ENCODE measurements around the gene PRUNE2. TPM values are rescaled to one million over a fixed set of nuclear protein-coding genes. Genes with fewer than 3 reads are reported as not detected.

PRUNE2 gene
- total and polyA plus RNA-seq, 2 of the 13 experiments (the other 11 are each of a cell fraction or from before 2014, with no cell fraction given) = 0.02 TPM; not detected in 1

DNA sequence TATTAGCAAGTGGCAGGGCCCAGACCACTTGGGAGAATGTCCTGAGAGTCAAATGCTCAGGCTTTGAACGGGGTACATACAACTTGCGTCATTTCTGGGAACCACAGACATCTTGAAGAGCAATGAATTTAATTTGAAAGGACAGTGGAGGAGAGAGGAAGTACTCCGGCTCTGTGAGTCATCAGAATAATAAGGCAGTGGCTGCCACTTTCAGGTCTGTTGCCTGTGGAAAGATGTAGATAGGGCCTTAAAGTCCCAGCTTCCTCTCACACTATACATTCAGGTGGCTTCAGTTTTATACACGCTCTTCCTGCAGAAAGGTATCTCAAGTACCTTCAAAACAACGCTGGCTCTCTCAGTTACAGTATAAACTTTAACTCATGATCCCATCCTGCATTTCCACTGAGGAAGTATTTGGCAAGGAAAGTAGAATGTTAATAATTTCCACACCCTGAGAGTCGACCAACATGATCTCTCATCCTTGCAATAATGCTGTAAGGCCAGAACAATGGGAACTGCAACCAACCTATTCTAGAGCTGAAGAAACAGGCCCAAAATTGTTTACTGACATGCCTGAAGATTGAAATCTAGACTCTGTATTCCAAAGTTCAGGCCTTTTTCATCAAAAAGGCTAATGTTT lies 6.8 kb upstream of the PRUNE2 start (continued):
- TF ChIP-seq, protein P1, sequence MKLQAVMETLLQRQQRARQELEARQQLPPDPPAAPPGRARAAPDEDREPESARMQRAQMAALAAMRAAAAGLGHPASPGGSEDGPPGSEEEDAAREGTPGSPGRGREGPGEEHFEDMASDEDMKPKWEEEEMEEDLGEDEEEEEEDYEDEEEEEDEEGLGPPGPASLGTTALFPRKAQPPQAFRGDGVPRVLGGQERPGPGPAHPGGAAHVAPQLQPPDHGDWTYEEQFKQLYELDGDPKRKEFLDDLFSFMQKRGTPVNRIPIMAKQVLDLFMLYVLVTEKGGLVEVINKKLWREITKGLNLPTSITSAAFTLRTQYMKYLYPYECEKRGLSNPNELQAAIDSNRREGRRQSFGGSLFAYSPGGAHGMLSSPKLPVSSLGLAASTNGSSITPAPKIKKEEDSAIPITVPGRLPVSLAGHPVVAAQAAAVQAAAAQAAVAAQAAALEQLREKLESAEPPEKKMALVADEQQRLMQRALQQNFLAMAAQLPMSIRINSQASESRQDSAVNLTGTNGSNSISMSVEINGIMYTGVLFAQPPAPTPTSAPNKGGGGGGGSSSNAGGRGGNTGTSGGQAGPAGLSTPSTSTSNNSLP (IDR thresholded peaks at IDR 0.05; ENCODE audit: low read depth, low read length) = no peak
- no peak for TF ChIP-seq ZNF3 (CRISPR knock-in tag; IDR thresholded peaks at IDR 0.05)
- TF ChIP-seq NPAS2 (CRISPR knock-in tag; IDR thresholded peaks at IDR 0.05; ENCODE audit: borderline replicate concordance) = no peak
- TF ChIP-seq PRMT3 (CRISPR knock-in tag; IDR thresholded peaks at IDR 0.05; ENCODE audit: borderline replicate concordance, low read depth) = no peak
- TF ChIP-seq ZNF251 (CRISPR knock-in tag; IDR thresholded peaks at IDR 0.05) = no peak
- TF ChIP-seq, protein P2, sequence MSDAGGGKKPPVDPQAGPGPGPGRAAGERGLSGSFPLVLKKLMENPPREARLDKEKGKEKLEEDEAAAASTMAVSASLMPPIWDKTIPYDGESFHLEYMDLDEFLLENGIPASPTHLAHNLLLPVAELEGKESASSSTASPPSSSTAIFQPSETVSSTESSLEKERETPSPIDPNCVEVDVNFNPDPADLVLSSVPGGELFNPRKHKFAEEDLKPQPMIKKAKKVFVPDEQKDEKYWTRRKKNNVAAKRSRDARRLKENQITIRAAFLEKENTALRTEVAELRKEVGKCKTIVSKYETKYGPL (CRISPR knock-in tag; IDR thresholded peaks at IDR 0.05) = no peak

- Histone ChIP-seq H3K4me2 (ENCODE audit: low read depth, low read length) (no peak overlapping the region), H3K4me1 (ENCODE audit: insufficient read depth, low read length) (no peaks in the 10 kb centered on the region), H2AFZ (ENCODE audit: low read length) (no peak overlapping the region), H4K20me1 (ENCODE audit: insufficient read depth, low read length) (no peaks in the 10 kb centered on the region), H3K36me3 (replicated peaks in 1 of 2; ENCODE audit: control insufficient read depth in 1 of 2, insufficient read depth in 2 of 2, low read length in 2 of 2) (no peaks in the 10 kb centered on the region), H3K9ac (ENCODE audit: insufficient read depth, low read depth, low read length) (no peak overlapping the region), H3K79me2 (ENCODE audit: insufficient read depth, low read length) (no peaks in the 10 kb centered on the region), H3K4me3 (replicated peaks in 1 of 3; ENCODE audit: insufficient read depth in 1 of 3, low read depth in 2 of 3, low read length in 3 of 3) (no peak overlapping the region), H3K27me3 (ENCODE audit: control insufficient read depth in 1 of 2, insufficient read depth in 2 of 2, low read length in 2 of 2) (peaks cover 0 to 6% of the 10 kb centered on the region in 2 experiments; a peak in 1 of 5 replicates), H3K27ac (ENCODE audit: extremely low read length, insufficient read depth, low read length) (no peak overlapping the region), H3K9me3 (ENCODE audit: low read length) (no peaks in the 10 kb centered on the region)
- intact Hi-C loops (cut with micrococcal nuclease; ENCODE audit: unreplicated experiment) (no loop called here), in situ Hi-C loops (cut with HindIII; ENCODE audit: extremely low pct_ligation_motif_present, low pct_unique_long_range_greater_than_20kb) (no loop called here)
- TF ChIP-seq ZBTB3 (CRISPR knock-in tag; IDR thresholded peaks at IDR 0.05; ENCODE audit: borderline replicate concordance, low read depth) (no peak), MEIS1 (CRISPR knock-in tag; IDR thresholded peaks at IDR 0.05; ENCODE audit: borderline replicate concordance) (no peak), PAF1 (CRISPR knock-in tag; IDR thresholded peaks at IDR 0.05) (no peak), RBM22 (optimal IDR thresholded peaks at IDR 0.05; ENCODE audit: low read length) (no peak), ZNF234 (CRISPR knock-in tag; conservative IDR thresholded peaks at IDR 0.05) (no peak)
- TF ChIP-seq, protein P3, sequence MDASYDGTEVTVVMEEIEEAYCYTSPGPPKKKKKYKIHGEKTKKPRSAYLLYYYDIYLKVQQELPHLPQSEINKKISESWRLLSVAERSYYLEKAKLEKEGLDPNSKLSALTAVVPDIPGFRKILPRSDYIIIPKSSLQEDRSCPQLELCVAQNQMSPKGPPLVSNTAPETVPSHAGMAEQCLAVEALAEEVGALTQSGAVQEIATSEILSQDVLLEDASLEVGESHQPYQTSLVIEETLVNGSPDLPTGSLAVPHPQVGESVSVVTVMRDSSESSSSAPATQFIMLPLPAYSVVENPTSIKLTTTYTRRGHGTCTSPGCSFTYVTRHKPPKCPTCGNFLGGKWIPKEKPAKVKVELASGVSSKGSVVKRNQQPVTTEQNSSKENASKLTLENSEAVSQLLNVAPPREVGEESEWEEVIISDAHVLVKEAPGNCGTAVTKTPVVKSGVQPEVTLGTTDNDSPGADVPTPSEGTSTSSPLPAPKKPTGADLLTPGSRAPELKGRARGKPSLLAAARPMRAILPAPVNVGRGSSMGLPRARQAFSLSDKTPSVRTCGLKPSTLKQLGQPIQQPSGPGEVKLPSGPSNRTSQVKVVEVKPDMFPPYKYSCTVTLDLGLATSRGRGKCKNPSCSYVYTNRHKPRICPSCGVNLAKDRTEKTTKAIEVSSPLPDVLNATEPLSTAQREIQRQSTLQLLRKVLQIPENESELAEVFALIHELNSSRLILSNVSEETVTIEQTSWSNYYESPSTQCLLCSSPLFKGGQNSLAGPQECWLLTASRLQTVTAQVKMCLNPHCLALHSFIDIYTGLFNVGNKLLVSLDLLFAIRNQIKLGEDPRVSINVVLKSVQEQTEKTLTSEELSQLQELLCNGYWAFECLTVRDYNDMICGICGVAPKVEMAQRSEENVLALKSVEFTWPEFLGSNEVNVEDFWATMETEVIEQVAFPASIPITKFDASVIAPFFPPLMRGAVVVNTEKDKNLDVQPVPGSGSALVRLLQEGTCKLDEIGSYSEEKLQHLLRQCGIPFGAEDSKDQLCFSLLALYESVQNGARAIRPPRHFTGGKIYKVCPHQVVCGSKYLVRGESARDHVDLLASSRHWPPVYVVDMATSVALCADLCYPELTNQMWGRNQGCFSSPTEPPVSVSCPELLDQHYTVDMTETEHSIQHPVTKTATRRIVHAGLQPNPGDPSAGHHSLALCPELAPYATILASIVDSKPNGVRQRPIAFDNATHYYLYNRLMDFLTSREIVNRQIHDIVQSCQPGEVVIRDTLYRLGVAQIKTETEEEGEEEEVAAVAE (CRISPR knock-in tag; IDR thresholded peaks at IDR 0.05; ENCODE audit: borderline replicate concordance) = no peak
- no peak for ATAC-seq
- POLR2A ChIA-PET = no interaction called here
- CTCF ChIA-PET (ENCODE audit: low intra/inter-chr PET ratio, low total read pairs) = no interaction called here
- no peak for FAIRE-seq
- no TSS peak for BruUV-seq (replicated peaks)
- WGBS (ENCODE audit: low lambda C conversion rate) = 0% methylated on average over 1 of the region's 1 CpG
- DNase-seq (ENCODE audit: low spot score) = no peak
Observed at GRCh38 chr9:76911971-76912370, 6.1 kb upstream of the PRUNE2 start.

Data from HepG2 (cell line).